ENCODE data around the gene PNPO.

DNA sequence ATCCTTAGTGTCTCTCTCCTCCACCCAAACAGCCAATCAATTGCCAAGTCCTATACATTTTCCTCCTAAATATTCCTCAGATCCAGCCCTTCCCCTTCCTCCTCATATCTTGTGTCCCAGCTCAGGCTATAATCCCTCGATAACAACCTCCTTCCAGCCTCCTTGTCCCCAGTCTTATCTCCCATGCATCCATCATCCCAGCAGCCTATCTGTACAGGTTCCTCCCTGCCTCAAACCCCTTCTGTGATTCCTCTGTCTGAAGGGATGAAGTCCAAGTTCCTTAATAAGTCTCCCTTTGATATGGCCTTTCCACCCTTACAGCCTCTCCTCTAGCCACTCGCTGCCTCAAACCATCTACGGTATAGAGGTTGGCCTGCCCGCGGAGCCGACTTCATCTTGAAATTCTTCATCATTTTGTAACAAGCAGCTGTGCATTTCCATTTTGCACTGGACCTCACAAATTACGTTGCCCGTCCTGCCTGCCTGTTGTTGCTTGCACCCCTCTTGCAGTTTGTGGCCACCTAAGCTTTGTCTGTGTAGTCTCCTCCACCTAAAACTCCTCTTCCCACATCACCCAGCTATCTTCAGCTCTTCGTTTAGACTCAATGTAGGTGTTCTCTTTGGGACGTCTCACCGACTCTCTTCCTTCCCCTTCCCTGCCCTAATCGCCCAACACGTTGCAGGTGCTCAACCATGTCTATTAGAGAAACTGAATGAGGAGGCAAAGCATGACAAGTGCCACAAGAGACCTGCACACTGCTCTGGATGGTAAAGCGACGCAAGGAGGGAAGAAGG, 28.8 kb downstream of the PNPO start:
- TF ChIP-seq, protein P1, sequence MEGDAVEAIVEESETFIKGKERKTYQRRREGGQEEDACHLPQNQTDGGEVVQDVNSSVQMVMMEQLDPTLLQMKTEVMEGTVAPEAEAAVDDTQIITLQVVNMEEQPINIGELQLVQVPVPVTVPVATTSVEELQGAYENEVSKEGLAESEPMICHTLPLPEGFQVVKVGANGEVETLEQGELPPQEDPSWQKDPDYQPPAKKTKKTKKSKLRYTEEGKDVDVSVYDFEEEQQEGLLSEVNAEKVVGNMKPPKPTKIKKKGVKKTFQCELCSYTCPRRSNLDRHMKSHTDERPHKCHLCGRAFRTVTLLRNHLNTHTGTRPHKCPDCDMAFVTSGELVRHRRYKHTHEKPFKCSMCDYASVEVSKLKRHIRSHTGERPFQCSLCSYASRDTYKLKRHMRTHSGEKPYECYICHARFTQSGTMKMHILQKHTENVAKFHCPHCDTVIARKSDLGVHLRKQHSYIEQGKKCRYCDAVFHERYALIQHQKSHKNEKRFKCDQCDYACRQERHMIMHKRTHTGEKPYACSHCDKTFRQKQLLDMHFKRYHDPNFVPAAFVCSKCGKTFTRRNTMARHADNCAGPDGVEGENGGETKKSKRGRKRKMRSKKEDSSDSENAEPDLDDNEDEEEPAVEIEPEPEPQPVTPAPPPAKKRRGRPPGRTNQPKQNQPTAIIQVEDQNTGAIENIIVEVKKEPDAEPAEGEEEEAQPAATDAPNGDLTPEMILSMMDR (IDR thresholded peaks at IDR 0.05; ENCODE audit: insufficient read depth, low read length, poor library complexity, severe bottlenecking): no peak
- no peak for TF ChIP-seq EZH2phosphoT487 (conservative IDR thresholded peaks at IDR 0.05; ENCODE audit: low read length)

Data from SU-DHL-6 (cell line).